Lower lobe of right lung (tissue), 2 donors: ENCODE results near the gene C1orf21. TPM values are rescaled to one million over a fixed set of nuclear protein-coding genes. Genes with fewer than 3 reads are reported as not detected.

ENCODE experiments used
- ATAC-seq, 2 donors: fragments of 200-7000 bp; cut with Tn5 transposase; one replicate each; pipeline ENCODE4 v1.9.1; 2020 to 2022; ENCODE audit warnings: mild to moderate bottlenecking in 2 of 2, moderate library complexity in 2 of 2
- DNase-seq: peaks from one replicate; pipeline ENCODE4 v3.0.0-alpha.2; 2020
- H3K27ac ChIP-seq: fragments of 200-600 bp; one replicate; pipeline ENCODE4 v1.8.0; 2022
- H3K27me3 ChIP-seq: fragments of 200-600 bp; one replicate; pipeline ENCODE4 v1.8.0; 2022; ENCODE audit warnings: low read depth
- H3K36me3 ChIP-seq: fragments of 200-600 bp; one replicate; pipeline ENCODE4 v1.8.0; 2022; ENCODE audit warnings: mild to moderate bottlenecking
- H3K4me1 ChIP-seq: fragments of 200-600 bp; one replicate; pipeline ENCODE4 v1.8.0; 2022
- H3K4me3 ChIP-seq: fragments of 200-600 bp; one replicate; pipeline ENCODE4 v1.8.0; 2022; ENCODE audit warnings: mild to moderate bottlenecking
- H3K9me3 ChIP-seq: fragments of 200-600 bp; one replicate; pipeline ENCODE4 v1.8.0; 2022
- intact Hi-C: fragments of 100-400 bp; cut with DNase I; formaldehyde crosslinking; loops from one replicate; pipeline ENCODE4 v1.11.0; 2022
- total RNA-seq: library from RNA; stranded (reverse); fragmentation: NEBNext Ultra II Directional; extraction: Animal tissue kit (Norgen Biotek cat#: 25700); gene quantifications from one replicate; pipeline ENCODE4 v1.2.1, GENCODE V29; 2021
- TF ChIP-seq, protein P1 (sequence below): fragments of 200-600 bp; IDR thresholded peaks from one replicate; pipeline ENCODE4 v1.8.0; 2022; ENCODE audit warnings: antibody characterized with exemption, mild to moderate bottlenecking
- donor health status: DM: no; HTN: yes; CAD: no; lungs with severe emphysema.

C1orf21 gene
- total RNA-seq, 1 donor from 2014 or later = 70.8 TPM

DNA sequence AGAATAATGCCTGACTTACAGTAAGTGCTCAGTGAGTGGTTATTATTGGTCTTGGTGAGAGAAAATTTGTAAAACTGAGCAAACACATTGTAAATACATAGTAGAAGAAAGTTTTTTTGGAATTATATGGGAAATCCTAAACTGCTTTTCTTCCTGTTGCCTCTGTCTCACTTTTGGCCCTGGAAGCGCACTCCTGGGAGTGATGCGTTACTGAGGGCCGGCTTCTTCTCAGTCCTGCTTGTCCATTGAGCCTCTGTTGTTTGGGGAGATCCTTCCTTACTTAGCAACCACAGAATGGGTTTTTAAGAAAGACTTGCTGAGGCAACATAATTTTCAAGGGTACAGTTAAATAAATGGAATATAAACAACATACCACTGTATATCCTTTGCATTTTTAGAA, 201.9 kb downstream of the C1orf21 start:
- Histone ChIP-seq H3K9me3 (no peaks in the 10 kb centered on the region), H3K4me3 (no peak overlapping the region), H3K4me1 (no peaks in the 10 kb centered on the region), H3K36me3 (no peaks in the 10 kb centered on the region), H3K27me3 (no peaks in the 10 kb centered on the region), H3K27ac (no peak overlapping the region)
- ATAC-seq (no peak), DNase-seq (no peak)
- intact Hi-C loops = no loop called here
- TF ChIP-seq, protein P1, sequence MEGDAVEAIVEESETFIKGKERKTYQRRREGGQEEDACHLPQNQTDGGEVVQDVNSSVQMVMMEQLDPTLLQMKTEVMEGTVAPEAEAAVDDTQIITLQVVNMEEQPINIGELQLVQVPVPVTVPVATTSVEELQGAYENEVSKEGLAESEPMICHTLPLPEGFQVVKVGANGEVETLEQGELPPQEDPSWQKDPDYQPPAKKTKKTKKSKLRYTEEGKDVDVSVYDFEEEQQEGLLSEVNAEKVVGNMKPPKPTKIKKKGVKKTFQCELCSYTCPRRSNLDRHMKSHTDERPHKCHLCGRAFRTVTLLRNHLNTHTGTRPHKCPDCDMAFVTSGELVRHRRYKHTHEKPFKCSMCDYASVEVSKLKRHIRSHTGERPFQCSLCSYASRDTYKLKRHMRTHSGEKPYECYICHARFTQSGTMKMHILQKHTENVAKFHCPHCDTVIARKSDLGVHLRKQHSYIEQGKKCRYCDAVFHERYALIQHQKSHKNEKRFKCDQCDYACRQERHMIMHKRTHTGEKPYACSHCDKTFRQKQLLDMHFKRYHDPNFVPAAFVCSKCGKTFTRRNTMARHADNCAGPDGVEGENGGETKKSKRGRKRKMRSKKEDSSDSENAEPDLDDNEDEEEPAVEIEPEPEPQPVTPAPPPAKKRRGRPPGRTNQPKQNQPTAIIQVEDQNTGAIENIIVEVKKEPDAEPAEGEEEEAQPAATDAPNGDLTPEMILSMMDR = no peak

DNA sequence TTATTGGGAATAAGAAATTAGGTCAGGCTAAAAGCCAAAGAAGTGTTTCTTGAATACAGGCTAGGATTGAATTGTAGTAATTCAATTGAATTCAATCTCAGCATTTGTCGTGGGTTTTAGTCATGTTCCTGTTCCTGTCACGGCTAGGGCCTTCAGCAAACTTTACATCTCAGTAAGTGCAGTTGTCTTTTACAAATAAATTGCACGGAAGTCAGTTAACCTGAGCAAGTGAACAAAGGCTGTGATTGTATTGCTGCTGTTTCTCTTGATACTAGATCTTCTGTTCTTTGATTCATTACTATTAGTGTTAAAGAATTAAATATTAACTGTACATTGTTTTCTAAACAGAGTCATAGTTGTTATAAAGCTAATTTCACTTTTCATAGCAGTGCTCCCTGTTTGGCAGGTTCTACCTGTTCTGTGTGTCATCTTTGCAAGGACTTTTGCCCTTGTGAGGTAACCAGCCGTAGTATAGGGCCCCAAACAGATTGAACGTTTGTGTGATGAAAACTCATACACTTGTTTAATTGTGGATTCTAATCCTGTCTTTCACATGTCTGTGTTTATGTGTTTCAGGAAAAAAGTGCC, 203.4 kb downstream of the C1orf21 start:
- H3K27me3 ChIP-seq = no peaks in the 10 kb centered on the region
- peak in 1 of 2 donors; percentile 55 for ATAC-seq

DNA sequence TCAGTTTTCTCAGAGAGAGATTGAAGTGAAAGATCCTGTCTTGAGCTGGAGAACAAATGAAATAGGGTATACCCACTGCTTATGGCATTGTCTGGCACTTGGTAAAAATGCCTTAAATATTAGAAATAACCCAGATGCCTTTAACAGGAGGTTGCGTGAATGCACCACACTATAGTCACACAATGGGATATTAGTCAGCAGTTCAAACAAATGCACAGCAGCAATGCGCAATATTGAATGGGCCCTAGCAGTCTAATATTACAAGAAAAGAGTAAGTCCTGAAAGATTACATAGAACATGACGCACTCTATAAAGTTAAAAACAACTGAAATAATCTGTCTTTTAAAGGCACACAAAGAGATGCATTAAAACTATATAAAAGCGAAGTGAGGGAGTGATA, 206.8 kb downstream of the C1orf21 start:
- no peak overlapping the region for H3K27ac ChIP-seq
- H3K4me1 ChIP-seq = no peaks in the 10 kb centered on the region
- H3K36me3 ChIP-seq = no peaks in the 10 kb centered on the region
- no peaks in the 10 kb centered on the region for H3K27me3 ChIP-seq
- TF ChIP-seq, protein P1 = no peak
- no peak for ATAC-seq
- H3K4me3 ChIP-seq = no peak overlapping the region
- no peak for DNase-seq
- intact Hi-C loops = no loop called here
- no peaks in the 10 kb centered on the region for H3K9me3 ChIP-seq

More for the DNA sequence above, 203.4 kb downstream of the C1orf21 start:
- H3K36me3 ChIP-seq = no peaks in the 10 kb centered on the region
- intact Hi-C loops = no loop called here
- no peak overlapping the region for H3K27ac ChIP-seq
- TF ChIP-seq, protein P1 = no peak
- DNase-seq = no peak
- H3K4me3 ChIP-seq = no peak overlapping the region
- no peaks in the 10 kb centered on the region for H3K9me3 ChIP-seq
- no peaks in the 10 kb centered on the region for H3K4me1 ChIP-seq

DNA sequence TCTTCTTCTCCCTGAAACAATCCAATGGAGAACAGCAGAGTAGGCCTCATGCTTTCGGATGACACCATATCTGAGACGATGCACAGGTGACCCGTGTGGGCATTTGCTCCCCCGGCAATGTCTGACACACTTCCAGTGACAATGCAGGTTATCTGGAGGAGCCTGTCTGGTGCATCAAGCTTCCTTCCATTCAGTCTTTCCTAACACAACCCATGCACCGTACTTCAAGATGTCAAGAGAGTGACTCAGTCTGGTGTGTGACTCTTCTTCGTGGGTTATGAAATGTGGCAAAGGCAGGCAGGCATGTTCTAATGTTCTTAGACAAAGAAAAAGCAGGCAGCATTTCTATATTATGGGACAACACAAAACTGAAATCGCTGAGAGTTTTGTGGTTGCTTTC, 208.8 kb downstream of the C1orf21 start:
- Histone ChIP-seq H3K4me3 (no peak overlapping the region), H3K4me1 (no peaks in the 10 kb centered on the region), H3K9me3 (no peaks in the 10 kb centered on the region), H3K27me3 (no peaks in the 10 kb centered on the region), H3K27ac (no peak overlapping the region), H3K36me3 (no peaks in the 10 kb centered on the region)
- ATAC-seq (no peak), DNase-seq (no peak)
- TF ChIP-seq, protein P1 = no peak
- intact Hi-C loops = no loop called here

DNA sequence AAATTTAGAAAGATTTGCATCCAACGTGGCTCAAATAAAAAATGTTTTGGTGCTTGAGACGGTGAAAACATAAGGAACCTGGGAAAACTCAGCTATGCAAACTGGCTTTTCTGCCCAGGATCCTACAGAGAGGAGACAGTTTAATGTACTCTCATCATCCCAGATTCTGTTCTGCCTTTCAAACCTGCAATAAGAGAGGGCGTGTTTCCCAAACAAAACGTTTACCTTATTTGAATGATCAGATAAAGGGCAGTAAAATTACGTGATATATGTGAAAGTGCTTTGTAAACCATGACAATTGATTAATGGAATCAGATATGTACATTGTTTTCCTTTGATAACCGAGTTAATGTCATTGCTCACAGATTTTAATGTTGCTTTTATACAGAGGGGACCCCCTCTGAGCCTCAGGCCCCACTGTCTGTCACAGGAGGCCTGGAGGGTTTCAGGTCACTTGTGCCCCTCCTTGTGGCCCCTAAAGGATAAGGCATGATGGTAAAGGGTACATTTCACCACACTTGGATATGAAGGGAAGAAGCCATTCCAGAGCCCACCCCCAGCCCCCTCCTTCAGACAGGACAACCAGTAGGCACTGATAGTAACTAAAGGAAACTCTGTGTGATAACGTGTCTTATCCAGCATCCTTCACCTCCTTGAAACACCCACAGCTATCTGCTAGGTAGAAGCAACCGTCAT, 210.3 kb downstream of the C1orf21 start:
- Histone ChIP-seq H3K4me3 (no peak overlapping the region), H3K4me1 (no peaks in the 10 kb centered on the region), H3K27ac (no peak overlapping the region), H3K36me3 (no peaks in the 10 kb centered on the region), H3K9me3 (no peaks in the 10 kb centered on the region), H3K27me3 (no peaks in the 10 kb centered on the region)
- intact Hi-C loops = no loop called here
- no peak for DNase-seq
- ATAC-seq = no peak
- TF ChIP-seq, protein P1 = no peak
